NOMO-1 (cell line): ENCODE results near the gene LAMB1.

Experiments
- DNase-seq, 2 experiments: peaks; one replicate each; lab custom pipeline; 2025; ENCODE audit not compliant: unreplicated experiment in 2 of 2; lab: John Stamatoyannopoulos, UW

The LAMB1 gene

DNA sequence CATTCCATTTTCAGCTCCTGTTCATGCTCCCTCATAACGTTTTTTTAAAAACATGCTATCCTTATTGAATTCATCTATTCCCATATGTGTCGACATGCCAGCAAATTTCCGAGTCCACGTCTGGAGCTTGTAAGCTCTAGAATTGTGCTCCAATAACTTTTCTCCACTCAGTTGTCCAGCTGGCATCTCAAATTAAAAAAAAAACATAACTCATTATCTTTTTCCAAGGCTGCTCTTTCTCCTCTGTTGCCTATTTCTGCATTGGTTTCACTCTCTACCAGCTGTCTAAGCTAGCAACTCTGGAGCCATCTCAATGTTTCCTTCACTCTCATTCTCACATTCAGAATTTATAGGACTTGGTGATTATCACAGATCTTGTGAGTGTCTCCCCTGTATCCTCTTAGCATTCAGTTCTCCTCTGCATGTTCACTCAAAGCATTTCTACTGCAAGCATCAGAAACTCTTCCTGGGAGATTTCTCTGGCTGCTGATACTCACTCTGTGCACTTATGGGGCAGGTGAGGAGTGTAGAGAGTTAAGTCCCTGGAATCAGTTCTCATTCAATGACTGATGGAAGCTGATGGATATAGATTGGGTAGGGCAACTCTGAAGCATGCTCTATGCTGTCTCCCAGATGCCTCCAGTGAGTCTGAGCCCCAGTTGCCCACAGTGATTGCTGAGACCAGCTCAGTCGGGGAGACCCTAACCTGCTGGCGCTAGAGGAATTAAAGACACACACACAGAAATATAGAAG is 118.7 kb downstream of the LAMB1 start:
- DNase-seq: no peak

DNA sequence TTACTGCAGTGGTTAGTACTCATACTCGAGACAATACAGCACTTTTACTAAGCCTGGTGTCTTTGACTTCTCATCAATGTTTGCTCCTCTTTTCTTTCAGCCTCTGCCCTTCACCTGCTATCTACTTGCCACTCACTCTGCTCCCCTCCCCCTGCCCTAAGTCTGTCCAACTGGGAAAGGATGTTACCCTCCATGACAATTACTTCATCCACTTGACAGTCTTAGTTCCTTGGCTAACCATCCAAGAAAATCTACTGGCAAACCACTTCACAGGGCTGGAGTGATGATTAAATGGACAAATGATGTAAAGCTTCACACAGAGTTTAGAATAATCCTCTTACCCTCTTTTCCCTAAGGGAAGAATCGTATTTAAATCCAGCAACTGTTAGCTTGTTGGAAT is 120.2 kb downstream of the LAMB1 start:
- no peak for DNase-seq

DNA sequence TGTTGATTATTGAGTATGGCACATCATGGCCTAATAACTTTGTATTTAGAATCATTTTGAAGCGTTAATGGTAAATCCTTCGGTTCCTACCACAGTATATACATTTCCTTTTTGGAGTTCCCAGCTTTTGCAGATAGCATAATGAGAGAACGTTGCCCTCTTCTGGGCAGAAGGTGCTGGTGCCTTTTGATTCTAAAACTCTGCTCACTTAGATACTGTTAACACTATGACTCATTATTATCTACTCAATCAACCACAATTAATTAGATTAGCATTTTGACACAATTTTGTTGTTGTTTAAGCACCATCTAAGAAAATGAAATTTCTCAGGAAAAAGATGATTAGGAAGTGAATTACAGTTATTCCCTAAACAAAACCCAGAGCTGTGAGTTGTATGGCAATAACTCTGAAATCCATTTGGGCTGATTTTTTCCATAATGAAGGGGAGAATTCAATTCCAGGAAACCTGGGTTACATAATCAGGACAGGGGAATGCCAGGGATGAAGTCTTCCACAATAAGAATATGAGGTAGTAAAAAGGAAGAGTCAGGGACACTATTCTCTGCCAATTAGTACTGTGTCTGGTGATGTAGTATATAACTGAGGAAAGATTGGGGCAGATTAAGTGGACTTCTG is 123.4 kb downstream of the LAMB1 start:
- DNase-seq: peak in 1 of 2 experiments; percentile 16

DNA sequence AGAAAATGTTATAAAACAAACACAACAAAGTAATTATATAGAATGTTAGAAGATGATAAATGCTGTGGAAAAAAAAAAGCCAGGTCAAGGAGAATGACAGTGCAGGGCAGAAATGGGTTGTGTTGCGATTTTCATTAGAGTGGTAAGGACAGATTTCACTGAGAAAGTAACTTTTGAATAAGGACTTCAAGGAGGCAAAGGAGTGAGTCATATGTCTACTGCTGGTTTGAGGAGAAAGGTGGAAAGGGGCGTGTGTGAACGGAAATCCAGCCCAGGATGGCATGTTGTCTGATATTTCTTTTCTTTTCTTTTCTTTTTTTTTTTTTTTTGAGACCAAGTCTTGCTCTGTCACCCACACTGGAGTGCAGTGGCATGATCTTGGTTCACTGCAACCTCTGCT is 124.3 kb downstream of the LAMB1 start:
- DNase-seq: no peak

DNA sequence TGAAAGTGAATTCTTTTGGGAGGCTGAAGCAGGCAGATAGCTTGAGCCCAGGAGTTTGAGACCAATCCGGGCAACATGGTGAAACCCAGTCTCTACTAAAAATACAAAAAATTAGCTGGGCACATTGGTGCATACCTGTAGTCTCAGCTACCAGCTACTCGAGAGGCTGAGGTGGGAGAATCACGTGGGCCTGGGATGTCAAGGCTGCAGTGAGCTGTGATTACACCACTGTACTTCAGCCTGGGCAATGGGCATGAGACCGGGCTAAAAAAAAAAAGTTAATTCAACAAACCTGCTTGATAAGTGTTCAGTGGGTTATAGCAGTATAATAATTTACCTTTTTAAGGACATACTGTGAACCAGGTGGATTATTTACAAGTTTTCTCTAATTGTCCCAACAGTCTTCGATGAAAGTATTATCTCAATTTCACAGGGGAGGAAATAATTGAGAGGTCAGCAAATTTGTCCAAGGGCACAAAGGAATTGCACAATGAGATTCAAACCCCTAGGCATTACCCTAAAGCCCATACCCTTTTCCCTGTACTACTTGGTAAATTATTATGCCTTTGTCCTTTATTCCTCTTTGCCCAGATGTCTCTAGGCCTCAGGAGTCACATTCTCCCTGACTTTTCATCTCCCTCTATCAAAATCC is 125.1 kb downstream of the LAMB1 start:
- no peak for DNase-seq

DNA sequence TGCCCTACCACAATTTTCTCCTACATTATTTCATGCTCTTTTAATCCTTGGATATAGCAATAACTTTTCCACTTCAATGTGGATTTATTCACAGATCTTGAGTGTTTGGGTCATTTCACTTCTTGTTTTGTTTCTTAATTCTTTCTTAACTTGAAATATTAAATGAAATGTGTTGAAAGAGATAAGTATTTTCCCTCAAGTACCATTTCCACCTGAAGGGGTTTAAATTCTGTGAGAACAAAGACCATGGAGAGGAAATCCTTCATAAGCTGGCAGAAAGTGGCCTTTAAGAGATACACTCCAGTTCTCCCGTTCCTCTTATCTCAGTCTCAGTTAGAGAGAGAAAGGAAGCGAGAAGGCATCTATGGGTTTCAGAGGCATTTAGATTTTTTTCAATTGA is 126.0 kb downstream of the LAMB1 start:
- no peak for DNase-seq

DNA sequence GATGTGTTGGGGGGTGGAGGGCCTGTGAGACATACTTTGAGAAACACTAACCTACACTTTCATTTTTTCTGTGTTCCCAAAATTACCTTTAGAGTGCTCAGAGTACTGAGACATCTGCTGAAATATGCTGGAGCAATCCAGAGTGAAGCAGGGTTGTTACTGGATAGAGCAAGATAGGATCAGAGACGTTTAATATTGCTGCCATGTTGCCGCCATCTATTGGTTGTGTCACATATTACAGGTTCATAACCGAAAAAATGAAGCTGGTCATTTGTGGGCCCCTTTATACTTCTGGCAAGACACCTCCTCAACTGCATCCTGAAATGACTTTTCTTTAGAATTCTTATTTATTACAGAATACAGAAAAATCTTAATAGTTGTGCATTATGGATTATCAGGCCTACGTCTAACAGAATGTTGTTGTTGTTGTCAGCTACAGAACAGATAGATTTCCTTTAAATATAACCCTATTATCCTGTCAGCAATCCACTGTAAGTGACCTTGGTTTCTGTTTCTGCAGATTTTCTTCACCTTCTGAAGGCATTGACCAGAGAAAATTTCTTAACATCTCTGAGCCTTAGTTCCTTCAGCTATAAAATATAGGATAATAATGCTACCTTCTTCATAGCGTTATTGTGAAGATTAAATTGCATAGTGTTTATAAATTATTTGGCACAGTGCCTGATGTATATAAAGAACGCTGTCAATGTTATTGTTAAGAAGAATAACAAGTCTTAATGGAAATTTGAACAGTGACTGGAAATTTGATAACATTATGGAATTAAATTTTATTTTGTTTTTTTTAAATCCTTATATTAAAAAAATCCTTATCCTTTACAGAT is 128.1 kb downstream of the LAMB1 start:
- DNase-seq: no peak

DNA sequence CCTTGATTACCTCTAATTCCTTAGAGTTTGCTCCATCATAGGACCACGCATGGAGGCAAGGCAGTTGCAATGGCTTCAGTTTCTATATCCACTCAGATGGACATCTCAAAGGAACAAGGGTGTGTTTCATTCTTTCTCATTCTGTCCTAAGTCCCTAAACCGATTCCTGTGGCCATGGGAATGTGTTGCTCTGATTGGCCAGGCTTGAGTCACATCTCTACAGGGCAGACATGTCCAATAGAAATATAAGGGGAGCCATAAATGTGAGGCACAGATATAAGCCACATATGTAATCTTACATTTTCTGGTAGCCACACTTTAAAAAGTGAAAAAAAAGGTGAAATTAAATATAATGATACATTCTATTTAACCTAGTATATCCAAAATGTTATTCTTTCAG is 128.8 kb downstream of the LAMB1 start:
- no peak for DNase-seq
